ENCODE measurements around the gene TCHH.

Gene TCHH

DNA sequence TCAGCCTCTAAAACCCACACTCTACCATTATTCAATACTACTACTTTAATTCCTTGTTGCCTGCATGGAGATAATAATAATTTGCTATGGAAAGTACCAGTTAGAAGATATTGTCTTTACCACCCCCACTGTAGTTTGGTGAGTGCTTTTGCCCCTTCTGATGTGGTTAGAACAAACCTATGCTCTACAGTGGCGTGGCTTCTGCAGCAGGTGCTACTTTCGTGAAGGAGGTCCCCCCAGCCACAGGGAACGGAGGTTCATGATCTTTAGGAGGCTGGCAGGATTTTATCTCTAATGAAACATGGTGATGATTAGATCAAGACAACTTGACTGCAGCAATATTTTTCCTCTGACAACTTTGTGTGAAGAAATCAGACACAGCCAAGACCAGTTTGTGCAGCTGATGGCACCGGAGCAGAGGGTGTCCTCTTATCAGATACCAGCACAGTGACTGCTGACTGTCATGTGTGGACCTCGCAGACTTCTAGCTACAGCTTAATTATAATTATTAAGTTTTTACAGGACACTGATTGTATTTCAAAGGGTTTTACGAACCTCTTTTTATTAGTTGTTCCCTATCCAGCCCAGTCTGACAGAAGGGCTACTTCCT, 10.7 kb upstream of the TCHH start:
- Histone ChIP-seq H3K27ac (no peak overlapping the region), H3K4me2 (no peak overlapping the region), H4K20me1 (no peaks in the 10 kb centered on the region), H3K9ac (no peak overlapping the region), H3K36me3 (no peaks in the 10 kb centered on the region), H3K4me1 (no peaks in the 10 kb centered on the region), H3K27me3 (no peaks in the 10 kb centered on the region), H3K4me3 (no peak overlapping the region), H3K9me3 (replicated peaks in 1 of 11) (no peaks in the 10 kb centered on the region)
- TF ChIP-seq Cebpa-rat (IDR thresholded peaks at IDR 0.05): no peak

DNA sequence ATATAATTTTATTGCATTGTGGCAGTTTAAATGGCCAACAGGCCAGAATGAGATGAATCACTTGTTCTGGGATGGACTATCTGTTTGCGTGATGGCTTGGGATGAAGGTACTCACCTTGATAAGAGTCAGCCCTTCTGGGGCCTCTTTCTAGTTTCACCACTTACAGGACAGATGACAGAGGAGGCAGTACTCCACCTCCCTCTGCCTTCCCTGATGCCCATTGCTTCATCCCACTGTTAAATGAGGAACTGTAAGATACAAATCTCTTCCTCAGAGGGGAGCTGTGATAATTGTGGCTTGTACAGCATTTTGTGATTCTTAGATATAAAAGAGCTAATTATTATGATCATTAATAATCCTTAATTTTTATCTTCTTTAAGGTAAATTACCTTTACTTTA, 3.7 kb upstream of the TCHH start:
- Histone ChIP-seq H3K27me3 (peaks cover 2 to 12% (median 5%) of the 10 kb centered on the region in 11 experiments; a peak in 16 of 22 replicates), H3K4me2 (no peak overlapping the region), H3K9me3 (replicated peaks in 1 of 11) (peaks cover 0 to 3% (median 0%) of the 10 kb centered on the region in 11 experiments; a peak in 2 of 22 replicates), H3K4me3 (no peak overlapping the region), H4K20me1 (no peaks in the 10 kb centered on the region), H3K9ac (no peak overlapping the region), H3K27ac (no peak overlapping the region), H3K36me3 (no peaks in the 10 kb centered on the region), H3K4me1 (no peaks in the 10 kb centered on the region)
- TF ChIP-seq Cebpa-rat (IDR thresholded peaks at IDR 0.05): no peak

DNA sequence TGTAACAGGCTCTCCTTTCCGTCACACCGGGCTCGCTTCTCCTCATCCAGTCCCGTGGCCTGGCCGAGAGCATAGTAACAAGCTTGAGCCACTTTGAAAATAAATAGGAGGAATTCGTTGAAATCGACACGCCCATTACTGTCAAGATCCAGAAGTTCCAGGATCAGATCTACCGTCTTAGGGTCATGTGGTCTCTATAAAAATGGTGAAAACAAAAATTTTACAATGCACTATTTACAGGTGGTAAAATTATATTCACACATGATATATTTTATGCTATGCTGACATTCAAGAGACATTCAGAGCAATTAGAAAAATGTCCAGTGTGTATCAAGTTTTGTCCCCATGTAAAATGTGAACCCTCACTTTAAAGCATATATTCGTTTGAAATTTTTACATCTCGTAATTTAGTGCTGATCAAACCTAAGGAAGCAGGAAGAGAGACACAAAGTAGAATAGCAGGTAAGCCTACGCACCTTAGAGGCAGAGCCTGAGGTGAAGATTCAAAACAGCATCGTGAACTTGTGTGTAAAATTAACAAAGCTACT, 2.3 kb downstream of the TCHH start:
- peaks cover 61 to 71% (median 65%) of the 10 kb centered on the region in 11 experiments for H3K27me3 ChIP-seq
- H3K36me3 ChIP-seq: no peaks in the 10 kb centered on the region
- peaks cover 23 to 36% (median 33%) of the 10 kb centered on the region in 10 experiments for H3K4me1 ChIP-seq
- H3K4me2 ChIP-seq: peak overlapping the region in 9 of 11 experiments; percentile 63 to 96 (median 88); a peak in 18 of 22 replicates
- H3K27ac ChIP-seq: no peak overlapping the region
- H3K9me3 ChIP-seq (replicated peaks in 1 of 11): peaks cover 26 to 58% (median 49%) of the 10 kb centered on the region in 11 experiments
- no peaks in the 10 kb centered on the region for H4K20me1 ChIP-seq
- no peak overlapping the region for H3K9ac ChIP-seq
- H3K4me3 ChIP-seq: peak overlapping the region in 8 of 10 experiments; percentile 48 to 68 (median 58); a peak in 14 of 20 replicates
- TF ChIP-seq Cebpa-rat (IDR thresholded peaks at IDR 0.05): no peak

DNA sequence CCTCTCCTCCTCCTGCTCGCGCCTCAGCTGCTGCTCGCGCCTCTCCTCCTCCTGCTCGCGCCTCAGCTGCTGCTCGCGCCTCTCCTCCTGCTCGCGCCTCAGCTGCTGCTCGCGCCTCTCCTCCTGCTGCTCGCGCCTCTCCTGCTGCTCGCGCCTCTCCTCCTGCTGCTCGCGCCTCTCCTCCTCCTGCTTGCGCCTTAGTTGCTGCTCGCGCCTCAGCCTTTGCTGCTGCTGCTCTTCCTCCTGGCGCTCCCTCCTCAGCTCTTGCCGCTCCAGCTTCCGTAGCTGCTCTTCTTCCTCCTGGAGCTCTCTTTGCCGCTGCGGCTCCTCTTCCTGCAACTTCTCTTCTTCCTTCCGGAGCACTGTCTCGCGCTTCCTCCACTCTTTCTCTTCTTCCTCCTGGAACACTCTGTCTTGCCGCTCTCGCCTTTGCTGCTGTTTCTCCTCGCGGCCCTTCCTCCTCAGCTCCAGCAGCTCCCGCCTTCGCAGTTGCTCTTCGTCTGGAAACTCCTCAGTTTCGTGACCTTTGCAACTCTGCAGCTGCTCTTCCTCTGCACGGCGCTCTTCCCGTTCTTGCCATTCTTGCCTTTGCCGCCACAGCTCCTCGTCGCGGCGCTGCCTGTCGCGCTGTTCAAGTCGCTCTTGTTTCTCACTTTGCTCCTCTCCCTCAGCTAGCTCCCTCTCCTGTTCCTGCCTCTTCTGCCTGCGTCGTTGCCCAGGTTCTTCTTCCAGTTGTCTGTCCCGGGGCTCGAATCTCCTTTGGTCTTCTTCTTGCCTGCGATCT, 3.0 kb downstream of the TCHH start:
- H3K4me3 ChIP-seq: peak overlapping the region; percentile 42 to 68 (median 58)
- peaks cover 33 to 65% (median 56%) of the 10 kb centered on the region in 11 experiments for H3K9me3 ChIP-seq (replicated peaks in 1 of 11)
- H3K9ac ChIP-seq: peak overlapping the region in 3 of 11 experiments; percentile 4 to 25 (median 17); a peak in 2 of 22 replicates

DNA sequence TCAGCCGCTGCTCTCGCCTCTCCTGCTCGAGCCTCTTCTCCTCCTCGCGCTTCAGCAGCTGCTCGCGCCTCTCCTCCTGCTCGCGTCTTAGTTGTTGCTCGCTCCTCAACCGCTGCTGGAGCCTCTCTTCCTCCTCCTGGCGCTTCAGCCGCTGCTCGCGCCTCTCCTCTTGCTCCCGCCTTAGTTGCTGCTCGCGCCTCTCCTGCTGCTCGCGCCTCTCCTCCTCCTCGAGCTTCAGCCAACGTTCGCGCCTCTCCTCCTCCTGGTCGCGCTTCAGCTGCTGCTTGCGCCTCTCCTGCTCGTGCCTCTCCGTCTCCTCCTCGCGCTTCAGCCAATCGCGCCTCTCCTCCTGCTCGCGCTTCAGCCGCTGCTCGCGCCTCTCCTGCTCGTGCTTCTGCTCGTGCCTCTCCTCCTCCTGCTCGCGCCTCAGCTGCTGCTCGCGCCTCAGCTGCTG, 3.7 kb downstream of the TCHH start:
- H3K27me3 ChIP-seq: peaks cover 76 to 85% (median 79%) of the 10 kb centered on the region in 11 experiments
- no peaks in the 10 kb centered on the region for H3K36me3 ChIP-seq
- peaks cover 35 to 67% (median 58%) of the 10 kb centered on the region in 11 experiments for H3K9me3 ChIP-seq (replicated peaks in 1 of 11)
- TF ChIP-seq Cebpa-rat (IDR thresholded peaks at IDR 0.05): no peak
- H3K9ac ChIP-seq: peak overlapping the region in 7 of 11 experiments; percentile 0 to 59 (median 19); a peak in 11 of 22 replicates
- peaks cover 23 to 36% (median 33%) of the 10 kb centered on the region in 10 experiments for H3K4me1 ChIP-seq
- H4K20me1 ChIP-seq: no peaks in the 10 kb centered on the region
- peak overlapping the region; percentile 42 to 68 (median 58) for H3K4me3 ChIP-seq
- H3K4me2 ChIP-seq: peak overlapping the region; percentile 63 to 98 (median 88)
- no peak overlapping the region for H3K27ac ChIP-seq

More for the DNA sequence above, 3.0 kb downstream of the TCHH start:
- no peak for TF ChIP-seq Cebpa-rat (IDR thresholded peaks at IDR 0.05)
- Histone ChIP-seq H3K36me3 (no peaks in the 10 kb centered on the region), H3K27me3 (peaks cover 68 to 78% (median 71%) of the 10 kb centered on the region in 11 experiments), H3K27ac (no peak overlapping the region), H4K20me1 (no peaks in the 10 kb centered on the region), H3K4me1 (peaks cover 23 to 36% (median 33%) of the 10 kb centered on the region in 10 experiments), H3K4me2 (peak overlapping the region; percentile 63 to 98 (median 88))

DNA sequence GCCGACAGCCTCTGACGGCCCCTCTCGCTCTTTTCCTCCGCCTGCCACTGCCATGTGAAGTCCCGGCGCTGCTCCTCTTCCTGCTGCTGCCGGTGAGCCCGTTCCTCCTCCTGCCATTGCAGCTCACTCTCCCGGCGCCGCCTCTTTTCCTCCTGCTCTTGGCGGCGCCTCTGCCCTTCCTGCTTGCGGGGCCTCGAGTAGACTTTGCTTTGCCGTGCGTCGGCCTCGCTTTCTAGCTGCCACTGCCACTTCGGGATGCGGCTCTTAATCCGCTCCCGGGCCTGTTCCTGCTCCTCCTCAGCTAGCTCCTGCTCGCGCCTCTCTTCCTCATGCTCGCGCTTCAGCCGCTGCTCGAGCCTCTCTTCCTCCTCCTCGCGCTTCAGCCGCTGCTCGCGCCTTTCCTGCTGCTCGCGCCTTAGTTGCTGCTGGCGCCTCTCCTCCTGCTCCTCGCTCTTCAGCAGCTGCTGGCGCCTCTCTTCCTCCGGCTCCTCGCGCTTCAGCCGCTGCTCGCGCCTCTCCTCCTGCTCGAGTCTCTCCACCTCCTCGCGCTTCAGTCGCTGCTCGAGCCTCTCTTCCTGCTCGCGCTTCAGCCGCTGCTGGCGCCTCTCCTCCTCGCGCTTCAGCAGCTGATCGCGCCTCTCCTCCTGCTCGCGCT, 4.3 kb downstream of the TCHH start:
- Histone ChIP-seq H3K4me2 (peak overlapping the region; percentile 63 to 98 (median 88)), H4K20me1 (no peaks in the 10 kb centered on the region), H3K9ac (peak overlapping the region in 7 of 11 experiments; percentile 0 to 59 (median 19); a peak in 11 of 22 replicates), H3K27me3 (peaks cover 81 to 91% (median 84%) of the 10 kb centered on the region in 11 experiments), H3K36me3 (no peaks in the 10 kb centered on the region), H3K4me3 (peak overlapping the region; percentile 42 to 68 (median 58)), H3K4me1 (peaks cover 23 to 36% (median 33%) of the 10 kb centered on the region in 10 experiments), H3K27ac (no peak overlapping the region), H3K9me3 (replicated peaks in 1 of 11) (peaks cover 35 to 67% (median 58%) of the 10 kb centered on the region in 11 experiments)
- TF ChIP-seq Cebpa-rat (IDR thresholded peaks at IDR 0.05): no peak

DNA sequence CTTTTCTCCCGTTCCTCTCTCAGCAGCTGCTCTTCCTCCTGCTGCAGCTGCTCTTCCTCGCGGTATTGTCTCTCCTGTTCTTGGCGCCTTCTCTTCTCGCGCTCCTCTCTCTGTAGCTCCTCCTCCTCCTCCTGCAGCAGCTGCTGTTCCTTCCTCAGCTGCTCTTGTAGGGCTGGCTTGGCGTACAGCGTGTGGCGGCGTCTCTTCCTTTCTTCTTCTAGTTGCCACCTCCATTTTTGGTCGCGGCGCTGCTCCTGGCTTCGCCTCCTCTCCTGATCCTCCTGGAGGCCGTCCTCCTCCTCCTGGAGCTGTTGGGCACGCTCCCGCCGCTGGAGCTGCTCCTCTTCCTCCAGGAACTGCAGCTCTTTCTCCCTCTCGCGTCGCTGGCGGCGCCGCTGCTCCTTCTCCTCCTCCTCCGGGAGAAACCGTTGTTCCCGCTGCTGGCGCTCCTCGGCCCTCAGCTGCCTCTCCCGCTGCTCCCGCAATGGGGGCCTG, 4.8 kb downstream of the TCHH start:
- TF ChIP-seq Cebpa-rat (IDR thresholded peaks at IDR 0.05): no peak
- Histone ChIP-seq H3K4me3 (peak overlapping the region; percentile 42 to 68 (median 58)), H3K4me1 (peaks cover 23 to 36% (median 33%) of the 10 kb centered on the region in 10 experiments), H3K4me2 (peak overlapping the region; percentile 63 to 98 (median 88)), H3K27ac (no peak overlapping the region), H3K9ac (0 out of 22 replicates have a peak overlapping the region, but pooled peaks of 1 of the 11 experiments have one; percentile 19), H3K27me3 (peaks cover 84 to 97% (median 90%) of the 10 kb centered on the region in 11 experiments), H4K20me1 (no peaks in the 10 kb centered on the region), H3K9me3 (replicated peaks in 1 of 11) (peaks cover 35 to 67% (median 58%) of the 10 kb centered on the region in 11 experiments), H3K36me3 (no peaks in the 10 kb centered on the region)

DNA sequence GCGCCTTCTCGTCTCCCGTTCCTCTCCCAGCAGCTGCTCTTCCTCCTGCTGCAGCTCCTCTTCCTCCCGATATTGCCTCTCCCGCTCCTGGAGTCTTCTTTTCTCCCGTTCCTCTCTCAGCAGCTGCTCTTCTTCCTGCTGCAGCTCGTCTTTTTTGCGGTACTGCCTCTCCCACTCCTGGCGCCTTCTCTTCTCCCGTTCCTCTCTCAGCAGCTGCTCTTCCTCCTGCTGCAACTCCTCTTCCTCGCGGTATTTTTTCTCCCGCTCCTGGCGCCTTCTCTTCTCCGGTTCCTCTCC, 5.3 kb downstream of the TCHH start:
- TF ChIP-seq Cebpa-rat (IDR thresholded peaks at IDR 0.05): no peak
- Histone ChIP-seq H3K4me2 (peak overlapping the region; percentile 63 to 98 (median 88); a peak in 21 of 22 replicates), H4K20me1 (no peaks in the 10 kb centered on the region), H3K9me3 (replicated peaks in 1 of 11) (peaks cover 35 to 67% (median 58%) of the 10 kb centered on the region in 11 experiments), H3K27me3 (peaks cover 84 to 100% (median 94%) of the 10 kb centered on the region in 11 experiments), H3K4me3 (peak overlapping the region; percentile 42 to 68 (median 58); a peak in 18 of 20 replicates), H3K4me1 (peaks cover 23 to 36% (median 33%) of the 10 kb centered on the region in 10 experiments), H3K27ac (no peak overlapping the region), H3K36me3 (no peaks in the 10 kb centered on the region), H3K9ac (no peak overlapping the region)
